H7 (cell line): ENCODE data around the gene CELA2A. TPM values are rescaled to one million over a fixed set of nuclear protein-coding genes. Genes with fewer than 3 reads are reported as not detected.
"Not testable (repeated sequence)": the region's sequence is repeated elsewhere in the genome, so short reads cannot be mapped to it uniquely, and the experiment has no call there.

Experiments
- DNase-seq: peaks from one replicate; pipeline ENCODE4 v3.0.0; 2012
- H3K27me3 ChIP-seq: 2 replicates; pipeline ENCODE4 v1.6.0; 2011; ENCODE audit warnings: mild to moderate bottlenecking, low read length; ENCODE audit not compliant: control insufficient read depth, insufficient read depth
- H3K36me3 ChIP-seq: replicated peaks from 2 replicates; pipeline ENCODE4 v1.5.1; 2011; ENCODE audit warnings: low read length; ENCODE audit not compliant: control insufficient read depth, insufficient read depth
- H3K4me3 ChIP-seq: 2 replicates; pipeline ENCODE4 v1.5.1; 2011; ENCODE audit warnings: low read depth, mild to moderate bottlenecking, control low read depth, low read length, moderate library complexity; ENCODE audit not compliant: insufficient read depth
- total RNA-seq: library from RNA; depleted of rRNA; stranded (reverse); fragments of >200 nt; shearing (Covaris generic); gene quantifications from 2 replicates; pipeline ENCODE4 v1.2.3, GENCODE V29; 2014

CELA2A gene
- total RNA-seq, 1 experiment from 2014 or later = not detected

DNA sequence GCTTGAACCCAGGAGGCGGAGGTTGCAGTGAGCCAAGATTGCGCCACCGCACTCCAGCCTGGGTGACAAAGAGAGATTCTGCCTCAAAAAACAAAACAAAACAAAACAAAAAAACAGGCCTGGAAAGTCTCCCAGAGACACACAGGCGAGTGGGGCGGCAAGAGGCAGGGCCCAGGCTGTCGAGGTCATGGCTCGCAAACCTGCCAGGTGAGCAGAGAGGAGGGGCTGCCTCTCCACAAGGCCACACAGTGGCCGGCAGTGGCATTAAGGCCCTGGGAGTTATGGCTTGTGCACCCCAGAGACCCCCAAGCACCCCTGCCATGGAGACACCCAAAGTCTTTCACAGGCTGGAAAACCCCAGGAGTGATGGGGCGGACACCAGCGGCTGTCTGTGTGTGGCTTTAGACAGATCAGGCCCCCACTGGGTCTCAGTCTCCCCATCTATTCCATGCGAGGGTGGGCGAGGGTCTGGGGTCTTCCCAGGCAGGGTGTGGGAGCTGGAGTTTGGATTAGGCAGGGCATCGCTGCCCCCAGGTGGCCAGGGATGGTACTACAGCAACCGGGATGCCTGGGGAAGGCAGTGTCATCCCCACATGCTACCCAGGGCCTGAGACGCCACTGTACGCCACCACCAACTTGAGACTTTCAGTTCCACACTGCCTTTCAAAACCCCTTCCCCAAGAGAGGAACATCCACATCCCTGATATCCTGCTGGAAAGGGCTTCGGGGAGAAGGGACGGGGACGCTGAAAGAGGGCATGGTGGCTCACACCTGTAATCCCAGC, 25.6 kb upstream of the CELA2A start:
- H3K27me3 ChIP-seq = no peaks in the 10 kb centered on the region
- peaks cover 2% of the 10 kb centered on the region for H3K36me3 ChIP-seq
- peak; percentile 97 for DNase-seq
- no peak overlapping the region for H3K4me3 ChIP-seq

DNA sequence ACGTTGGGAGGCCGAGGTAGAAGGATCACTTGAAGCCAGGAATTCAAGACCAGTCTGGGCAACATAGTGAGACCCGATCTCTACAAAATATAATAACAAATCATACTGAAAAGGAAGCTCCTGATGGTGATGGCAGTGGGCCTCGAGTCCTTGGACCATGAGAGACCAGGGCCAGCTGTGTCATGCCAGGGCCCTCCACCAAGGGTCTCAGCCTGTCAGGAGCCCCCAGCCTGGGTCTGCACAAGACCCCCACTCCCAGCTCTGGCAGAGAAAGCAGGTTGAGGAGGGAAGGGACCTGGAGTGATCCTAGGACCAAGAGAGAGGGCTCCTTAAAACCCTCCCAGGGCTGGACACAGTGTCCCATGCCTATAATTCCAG, 25.0 kb upstream of the CELA2A start:
- no peak overlapping the region for H3K4me3 ChIP-seq
- no peak for DNase-seq
- H3K36me3 ChIP-seq = peaks cover 2% of the 10 kb centered on the region; the same call in 1 of the 2 replicates
- no peaks in the 10 kb centered on the region for H3K27me3 ChIP-seq

DNA sequence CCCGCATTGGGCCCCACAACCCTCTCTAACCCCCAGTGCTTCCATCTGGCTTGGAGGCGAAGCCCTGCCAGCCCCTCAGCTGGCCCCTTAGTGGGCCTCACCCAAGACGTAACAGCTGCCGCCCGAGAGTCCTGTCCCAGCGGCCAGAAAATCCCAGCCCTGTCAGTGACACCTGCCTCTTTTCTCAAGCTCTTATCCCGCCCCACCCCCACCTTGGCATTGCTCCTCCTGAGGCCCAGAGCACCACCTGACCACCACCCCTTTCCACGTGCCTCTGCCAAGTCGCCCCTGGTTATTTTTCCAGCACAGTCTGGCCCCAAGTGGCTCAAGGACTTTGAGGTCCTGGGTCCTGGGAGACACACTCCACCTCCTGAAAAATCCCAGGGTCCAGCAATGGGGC, 24.2 kb upstream of the CELA2A start:
- no peak overlapping the region for H3K4me3 ChIP-seq
- no peaks in the 10 kb centered on the region for H3K27me3 ChIP-seq
- DNase-seq = peak; percentile 64
- no peaks in the 10 kb centered on the region for H3K36me3 ChIP-seq

DNA sequence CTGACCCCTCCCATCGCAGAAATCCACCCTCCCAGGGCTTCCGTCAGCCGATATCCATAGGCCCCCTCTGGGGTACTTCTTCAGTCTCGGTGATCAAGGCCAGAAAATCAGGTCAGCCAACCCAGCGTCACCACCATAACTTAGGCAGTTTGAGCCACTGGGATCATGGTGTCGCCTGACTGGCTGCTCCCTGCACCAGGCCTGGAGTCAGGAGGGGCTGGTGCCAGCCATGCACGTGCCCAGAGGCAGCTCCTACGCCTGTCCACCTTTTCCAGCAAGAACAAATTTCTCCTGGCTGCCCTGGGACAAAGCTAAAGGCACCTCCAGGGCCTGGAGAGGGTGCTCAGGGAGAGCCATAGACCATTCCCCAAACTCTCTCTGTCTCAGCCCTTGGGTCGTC, 23.1 kb upstream of the CELA2A start:
- DNase-seq = no peak
- no peaks in the 10 kb centered on the region for H3K36me3 ChIP-seq
- no peak overlapping the region for H3K4me3 ChIP-seq
- no peaks in the 10 kb centered on the region for H3K27me3 ChIP-seq

DNA sequence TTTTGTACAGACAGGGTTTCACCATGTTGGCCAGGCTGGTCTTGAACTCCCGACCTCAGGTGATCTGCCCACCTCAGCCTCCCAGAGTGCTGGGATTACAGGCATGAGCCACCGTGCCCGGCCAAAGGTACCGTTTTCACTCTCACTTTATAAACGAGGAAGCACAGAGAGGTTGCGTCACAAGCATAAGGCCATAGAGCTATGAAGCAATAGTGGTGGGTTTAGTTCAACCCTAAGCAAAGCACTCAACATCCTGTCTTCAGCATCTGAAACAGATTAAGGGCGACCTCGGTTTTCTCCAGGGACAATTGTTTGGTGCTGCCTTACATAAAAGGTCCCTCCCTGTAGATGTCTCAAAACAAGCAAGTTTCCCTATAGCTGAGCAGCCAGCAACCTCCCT, 21.8 kb upstream of the CELA2A start:
- not testable (repeated sequence) for DNase-seq, H3K36me3 ChIP-seq, H3K4me3 ChIP-seq, H3K27me3 ChIP-seq

DNA sequence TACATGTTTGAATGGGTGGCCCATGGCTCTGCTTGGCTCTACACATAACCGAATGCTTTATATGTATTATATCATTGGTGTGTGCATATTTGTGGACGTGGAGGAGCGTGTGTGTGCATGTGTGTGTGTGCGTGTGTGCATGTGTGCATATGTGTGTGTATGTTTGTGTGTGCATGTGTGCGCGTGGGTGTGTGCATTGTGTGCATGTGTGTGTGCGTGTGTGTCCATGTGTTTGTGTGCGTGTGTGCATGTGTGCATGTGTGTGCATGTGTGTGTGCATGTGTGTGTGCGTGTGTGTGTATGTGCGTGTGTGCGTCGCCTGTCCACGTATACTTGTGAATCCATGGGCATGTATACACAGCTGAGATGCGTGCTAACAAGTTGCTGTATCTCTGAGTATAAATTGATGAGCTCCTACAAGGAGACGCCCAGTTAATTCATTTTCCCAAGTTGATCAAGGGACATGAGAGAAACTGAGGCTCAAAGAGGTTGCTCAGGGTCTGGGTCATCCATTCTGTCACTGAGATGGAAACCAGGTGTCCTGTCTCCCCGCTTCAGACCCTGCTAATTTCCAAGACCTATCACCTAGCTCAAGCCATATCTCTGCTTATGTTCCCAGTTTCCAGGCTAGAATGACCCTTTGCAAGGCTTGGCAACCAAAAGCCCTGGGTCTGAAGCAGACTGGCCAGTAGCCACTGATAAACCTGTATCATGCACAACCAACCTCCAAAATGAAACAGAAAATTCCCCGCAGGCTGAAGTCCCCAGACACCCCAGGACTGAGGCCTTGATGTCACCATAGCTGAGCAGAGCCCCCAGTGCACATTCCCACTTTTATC, 21.1 kb upstream of the CELA2A start:
- no peak for DNase-seq
- no peaks in the 10 kb centered on the region for H3K36me3 ChIP-seq
- H3K4me3 ChIP-seq = no peak overlapping the region
- no peaks in the 10 kb centered on the region; the same call in 1 of the 2 replicates for H3K27me3 ChIP-seq

DNA sequence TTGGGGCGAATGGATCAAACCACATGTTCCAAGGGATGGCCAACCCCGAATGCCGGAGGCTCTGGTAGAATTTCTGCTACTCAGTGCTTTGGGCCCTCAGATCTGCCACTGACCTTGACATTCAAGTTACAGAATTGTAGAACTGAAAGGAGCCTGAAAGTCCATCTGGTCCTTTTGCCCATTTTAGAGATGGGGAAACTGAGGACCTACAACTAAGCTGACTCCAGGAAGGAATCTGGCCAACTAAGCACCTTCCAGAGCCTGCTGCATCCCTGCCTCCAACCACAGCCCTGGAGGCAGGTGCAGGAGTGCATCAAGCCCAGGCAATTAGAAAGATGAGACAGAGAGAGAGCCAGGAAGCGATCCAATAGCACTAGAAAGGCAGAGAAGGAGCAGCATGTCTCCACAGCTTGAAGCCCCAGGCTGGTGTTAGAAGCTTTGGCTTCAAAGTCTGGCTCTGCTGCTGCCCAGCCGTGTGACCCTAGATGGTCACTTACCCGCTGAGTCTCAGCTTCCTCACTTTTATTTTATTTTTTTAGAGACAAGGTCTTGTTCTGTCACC, 19.6 kb upstream of the CELA2A start:
- Histone ChIP-seq H3K4me3 (no peak overlapping the region), H3K27me3 (no peaks in the 10 kb centered on the region; the same call in 1 of the 2 replicates), H3K36me3 (no peaks in the 10 kb centered on the region)
- no peak for DNase-seq

DNA sequence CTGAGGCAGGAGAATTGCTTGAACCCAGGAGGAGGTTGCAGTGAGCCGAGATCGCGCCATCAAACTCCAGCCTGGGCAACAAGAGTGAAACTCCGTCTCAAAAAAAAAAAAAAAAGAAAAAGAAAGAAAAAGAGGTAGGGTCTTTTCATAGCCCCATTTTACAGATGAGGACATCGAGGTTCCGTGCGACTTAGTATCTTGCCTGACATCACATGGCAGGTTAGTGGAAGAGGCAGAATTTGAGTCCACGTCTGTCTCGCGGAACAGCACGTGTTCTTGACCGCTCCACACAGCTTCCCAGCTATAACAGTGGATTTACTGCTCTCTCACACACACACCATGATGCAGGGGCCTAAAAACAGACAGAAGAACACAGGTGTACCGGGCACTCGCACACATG, 17.2 kb upstream of the CELA2A start:
- Histone ChIP-seq H3K36me3 (no peaks in the 10 kb centered on the region), H3K27me3 (no peaks in the 10 kb centered on the region; the same call in 1 of the 2 replicates), H3K4me3 (no peak overlapping the region)
- DNase-seq = no peak

DNA sequence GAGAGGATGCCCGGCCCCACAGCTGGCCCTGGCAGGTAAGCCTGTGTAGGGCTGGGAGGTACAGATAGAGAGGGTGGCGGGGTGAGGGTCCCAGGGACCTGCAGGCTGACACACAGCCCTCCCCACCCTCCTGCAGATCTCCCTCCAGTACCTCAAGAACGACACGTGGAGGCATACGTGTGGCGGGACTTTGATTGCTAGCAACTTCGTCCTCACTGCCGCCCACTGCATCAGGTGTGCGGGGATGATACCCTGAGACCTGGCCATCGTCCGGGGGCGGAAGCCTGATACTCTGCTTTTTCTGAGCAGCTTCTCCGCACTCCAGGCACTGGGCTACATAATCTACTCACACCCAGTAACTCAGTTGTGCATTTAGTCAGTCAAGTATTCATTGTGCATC, 16.2 kb upstream of the CELA2A start:
- H3K27me3 ChIP-seq = no peaks in the 10 kb centered on the region; the same call in 1 of the 2 replicates
- H3K4me3 ChIP-seq = no peak overlapping the region
- no peak for DNase-seq
- no peaks in the 10 kb centered on the region for H3K36me3 ChIP-seq

DNA sequence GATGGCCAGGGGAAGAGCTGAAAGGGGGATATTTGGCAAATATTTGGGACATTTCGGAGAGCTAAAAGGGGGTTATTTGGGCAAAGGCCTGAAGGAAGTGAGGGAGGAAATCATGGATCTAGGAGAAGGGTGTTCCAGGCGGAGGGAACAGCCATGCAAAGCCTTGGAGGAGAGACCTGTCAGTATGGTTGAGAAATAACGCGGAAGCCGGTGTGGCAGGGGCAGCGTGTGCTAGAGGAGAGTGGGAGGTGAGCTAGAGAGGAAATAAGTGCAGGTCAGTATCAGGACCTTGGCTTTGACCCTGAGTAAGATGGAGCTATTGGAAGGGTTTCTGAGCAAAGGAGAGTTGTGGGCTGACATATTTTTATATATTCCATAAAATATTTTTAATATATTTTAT, 15.3 kb upstream of the CELA2A start:
- Histone ChIP-seq H3K36me3 (no peaks in the 10 kb centered on the region), H3K4me3 (no peak overlapping the region), H3K27me3 (no peaks in the 10 kb centered on the region; the same call in 1 of the 2 replicates)
- no peak for DNase-seq

DNA sequence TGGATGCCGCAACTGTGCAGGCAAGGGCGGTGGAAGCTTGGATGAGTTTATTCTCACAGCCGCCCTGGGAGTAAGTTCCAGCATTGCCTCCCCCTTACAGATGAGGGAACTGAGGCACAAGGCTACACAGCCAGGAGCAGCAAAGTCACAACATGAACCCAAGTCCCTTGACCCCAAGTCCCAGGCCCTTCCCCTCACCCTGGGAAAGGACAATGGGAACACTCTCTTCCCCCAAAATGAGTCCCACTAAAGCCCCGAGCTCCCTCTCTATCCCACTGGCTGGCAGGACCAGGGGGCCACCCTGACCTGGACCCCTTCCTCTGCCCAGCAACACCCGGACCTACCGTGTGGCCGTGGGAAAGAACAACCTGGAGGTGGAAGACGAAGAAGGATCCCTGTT, 14.4 kb upstream of the CELA2A start:
- no peaks in the 10 kb centered on the region; the same call in 1 of the 2 replicates for H3K27me3 ChIP-seq
- H3K4me3 ChIP-seq = no peak overlapping the region
- DNase-seq = no peak
- H3K36me3 ChIP-seq = no peaks in the 10 kb centered on the region

DNA sequence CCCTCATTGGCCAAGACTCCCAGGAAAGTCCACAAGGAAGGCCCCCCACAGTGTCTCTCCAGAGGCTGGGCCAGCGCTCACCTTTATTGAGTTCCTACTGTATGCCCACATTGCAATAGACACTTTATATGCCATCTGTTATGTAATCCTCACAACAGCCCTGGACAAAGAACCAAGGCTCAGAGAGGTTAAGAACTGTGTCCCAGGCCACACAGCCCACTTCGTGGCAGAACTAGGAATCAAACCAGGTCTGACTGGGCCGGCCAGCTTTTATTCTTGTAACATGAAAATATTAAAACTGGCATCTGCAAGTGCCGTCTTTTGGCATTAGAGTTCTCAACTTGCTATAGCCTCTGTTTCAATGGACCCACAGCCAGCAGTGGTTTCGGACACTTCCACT, 13.8 kb upstream of the CELA2A start:
- Histone ChIP-seq H3K4me3 (no peak overlapping the region), H3K36me3 (no peaks in the 10 kb centered on the region), H3K27me3 (no peaks in the 10 kb centered on the region; the same call in 1 of the 2 replicates)
- no peak for DNase-seq

DNA sequence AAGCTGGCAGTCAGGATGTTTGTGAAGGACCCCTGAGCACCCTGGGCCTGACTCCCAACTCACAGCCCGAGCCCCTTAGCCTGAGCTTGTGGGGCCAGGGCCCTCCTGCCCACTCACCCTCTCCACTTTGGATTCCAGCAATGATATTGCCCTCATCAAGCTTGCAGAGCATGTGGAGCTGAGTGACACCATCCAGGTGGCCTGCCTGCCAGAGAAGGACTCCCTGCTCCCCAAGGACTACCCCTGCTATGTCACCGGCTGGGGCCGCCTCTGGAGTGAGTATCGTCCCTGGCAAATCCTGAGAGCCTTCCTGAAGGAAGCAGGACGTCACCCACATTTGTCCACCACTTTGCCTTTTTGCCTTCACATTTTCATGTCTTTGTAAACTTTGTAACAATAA, 13.3 kb upstream of the CELA2A start:
- Histone ChIP-seq H3K4me3 (no peak overlapping the region), H3K27me3 (no peaks in the 10 kb centered on the region; the same call in 1 of the 2 replicates), H3K36me3 (no peaks in the 10 kb centered on the region)
- DNase-seq = no peak

DNA sequence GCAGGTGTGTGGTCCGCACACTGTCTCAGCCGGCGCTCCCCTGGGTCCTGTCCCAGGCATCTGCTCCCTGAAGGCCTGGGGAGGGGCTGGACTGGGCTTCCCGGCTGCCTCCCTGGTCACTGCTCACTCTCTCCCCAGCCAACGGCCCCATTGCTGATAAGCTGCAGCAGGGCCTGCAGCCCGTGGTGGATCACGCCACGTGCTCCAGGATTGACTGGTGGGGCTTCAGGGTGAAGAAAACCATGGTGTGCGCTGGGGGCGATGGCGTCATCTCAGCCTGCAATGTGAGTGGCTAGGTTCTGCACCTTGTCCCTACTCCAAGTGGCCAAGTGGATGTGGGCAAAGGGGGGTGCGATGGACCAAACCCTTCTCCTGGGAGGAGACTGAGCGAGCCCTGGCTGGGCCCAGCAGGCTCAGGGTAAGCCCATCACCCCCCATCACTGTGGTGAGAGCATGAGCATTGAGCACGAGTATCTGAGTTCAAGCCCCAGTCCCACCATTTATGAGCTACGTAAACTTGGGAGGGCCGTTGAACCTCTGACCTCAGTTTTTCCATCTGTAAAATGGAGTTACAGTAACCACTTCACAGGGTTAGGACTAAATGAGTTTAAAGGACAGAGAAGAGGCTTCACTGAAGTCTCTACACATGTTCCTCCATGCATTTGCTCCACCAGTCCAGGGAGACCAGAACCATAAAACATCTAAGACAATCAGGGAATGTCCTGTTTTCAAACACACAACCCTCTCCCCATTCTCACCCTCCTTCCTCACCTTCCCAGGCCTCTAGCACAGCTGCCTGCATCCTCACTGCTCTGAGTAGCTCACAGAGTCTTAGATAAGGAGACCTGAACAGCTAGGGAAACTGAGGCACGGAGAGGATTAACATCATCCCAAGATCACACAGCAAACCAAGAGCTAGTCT, 11.8 kb upstream of the CELA2A start:
- no peak for DNase-seq

More for the DNA sequence above, 11.8 kb upstream of the CELA2A start:
- H3K4me3 ChIP-seq = no peak overlapping the region
- H3K27me3 ChIP-seq = no peaks in the 10 kb centered on the region; the same call in 1 of the 2 replicates
- H3K36me3 ChIP-seq = no peaks in the 10 kb centered on the region
